PC-3 (cell line): ENCODE results near the gene SHF.

Experiments
- EZH2 ChIP-seq: fragments of 300-600 bp; sonication (generic); IDR thresholded peaks from one replicate; pipeline ENCODE4 v1.6.1; 2017; ENCODE audit warnings: antibody characterized with exemption, mild to moderate bottlenecking, low read length; ENCODE audit not compliant: unreplicated experiment
- EZH2phosphoT487 ChIP-seq: fragments of 300-600 bp; sonication (generic); IDR thresholded peaks from 2 replicates; pipeline ENCODE4 v1.6.1; 2018; ENCODE audit warnings: mild to moderate bottlenecking, antibody characterized with exemption, low read length, borderline replicate concordance
- TF ChIP-seq, protein P1 (sequence below): fragments of 300-600 bp; sonication (generic); conservative IDR thresholded peaks from 2 replicates; pipeline ENCODE4 v1.5.1; 2017; ENCODE audit warnings: antibody characterized with exemption, low read depth, mild to moderate bottlenecking, low read length

- TF ChIP-seq, protein P1, sequence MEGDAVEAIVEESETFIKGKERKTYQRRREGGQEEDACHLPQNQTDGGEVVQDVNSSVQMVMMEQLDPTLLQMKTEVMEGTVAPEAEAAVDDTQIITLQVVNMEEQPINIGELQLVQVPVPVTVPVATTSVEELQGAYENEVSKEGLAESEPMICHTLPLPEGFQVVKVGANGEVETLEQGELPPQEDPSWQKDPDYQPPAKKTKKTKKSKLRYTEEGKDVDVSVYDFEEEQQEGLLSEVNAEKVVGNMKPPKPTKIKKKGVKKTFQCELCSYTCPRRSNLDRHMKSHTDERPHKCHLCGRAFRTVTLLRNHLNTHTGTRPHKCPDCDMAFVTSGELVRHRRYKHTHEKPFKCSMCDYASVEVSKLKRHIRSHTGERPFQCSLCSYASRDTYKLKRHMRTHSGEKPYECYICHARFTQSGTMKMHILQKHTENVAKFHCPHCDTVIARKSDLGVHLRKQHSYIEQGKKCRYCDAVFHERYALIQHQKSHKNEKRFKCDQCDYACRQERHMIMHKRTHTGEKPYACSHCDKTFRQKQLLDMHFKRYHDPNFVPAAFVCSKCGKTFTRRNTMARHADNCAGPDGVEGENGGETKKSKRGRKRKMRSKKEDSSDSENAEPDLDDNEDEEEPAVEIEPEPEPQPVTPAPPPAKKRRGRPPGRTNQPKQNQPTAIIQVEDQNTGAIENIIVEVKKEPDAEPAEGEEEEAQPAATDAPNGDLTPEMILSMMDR = no peak; the same call in 1 of the 2 replicates
- TF ChIP-seq EZH2 = no peak
- no peak for TF ChIP-seq EZH2phosphoT487
Measured at GRCh38 chr15:45199136-45199810, 11.5 kb upstream of the SHF start.
